Smooth muscle cell (in vitro differentiated cells): ENCODE data around the gene HMGXB4. TPM values are rescaled to one million over a fixed set of nuclear protein-coding genes. Genes with fewer than 3 reads are reported as not detected.

Experiments used
- DNase-seq: peaks from one replicate; lab custom pipeline; 2025; ENCODE audit not compliant: unreplicated experiment; lab: John Stamatoyannopoulos, UW
- H2AFZ ChIP-seq: fragments of 200-600 bp; sonication (generic); 2 replicates; pipeline ENCODE4 v1.6.0; 2016; ENCODE audit warnings: antibody characterized with exemption, low read depth, mild to moderate bottlenecking
- H3F3A ChIP-seq: fragments of 200-600 bp; sonication (generic); 2 replicates; pipeline ENCODE4 v1.6.0; 2017; ENCODE audit warnings: antibody characterized with exemption, low read depth
- H3K27ac ChIP-seq: fragments of 200-600 bp; sonication (generic); 2 replicates; pipeline ENCODE4 v1.5.1; 2016; ENCODE audit warnings: low read depth, mild to moderate bottlenecking
- H3K27me3 ChIP-seq: fragments of 200-600 bp; sonication (generic); 2 replicates; pipeline ENCODE4 v1.6.1; 2016; ENCODE audit warnings: low read depth, mild to moderate bottlenecking
- H3K36me3 ChIP-seq: fragments of 200-600 bp; sonication (generic); 2 replicates; pipeline ENCODE4 v1.5.1; 2016; ENCODE audit warnings: low read depth
- H3K4me1 ChIP-seq: fragments of 200-600 bp; sonication (generic); 2 replicates; pipeline ENCODE4 v1.5.1; 2016; ENCODE audit warnings: low read depth
- H3K4me2 ChIP-seq: fragments of 200-600 bp; sonication (generic); 2 replicates; pipeline ENCODE4 v1.6.0; 2016; ENCODE audit warnings: mild to moderate bottlenecking
- H3K4me3 ChIP-seq: fragments of 200-600 bp; sonication (generic); 2 replicates; pipeline ENCODE4 v1.5.1; 2016; ENCODE audit warnings: mild to moderate bottlenecking
- H3K79me2 ChIP-seq: fragments of 200-600 bp; sonication (generic); 2 replicates; pipeline ENCODE4 v1.6.0; 2016; ENCODE audit warnings: low read depth, mild to moderate bottlenecking
- H3K9ac ChIP-seq: fragments of 200-600 bp; sonication (generic); 2 replicates; pipeline ENCODE4 v1.6.0; 2016; ENCODE audit warnings: low read depth
- H3K9me3 ChIP-seq: fragments of 200-600 bp; sonication (generic); replicated peaks from 2 replicates; pipeline ENCODE4 v1.5.1; 2016; ENCODE audit warnings: low read depth
- H4K20me1 ChIP-seq: fragments of 200-600 bp; sonication (generic); 2 replicates; pipeline ENCODE4 v1.6.0; 2016; ENCODE audit warnings: low read depth
- CTCF ChIP-seq: fragments of 200-600 bp; sonication (generic); IDR thresholded peaks from 2 replicates; pipeline ENCODE4 v1.5.1; 2017; ENCODE audit warnings: borderline replicate concordance, mild to moderate bottlenecking, antibody characterized with exemption; ENCODE audit not compliant: insufficient read depth, poor library complexity, severe bottlenecking
- WGBS: methylation state at CpG from one replicate; pipeline ENCODE4 v1.1.7; 2016; ENCODE audit warnings: low lambda C conversion rate; 5-methylcytosine and 5-hydroxymethylcytosine counted together
- polyA plus RNA-seq: library from polyadenylated mRNA; unstranded; fragments of >200 nt; fragmentation: Nextera tagmentation; extraction: Ambion mirVana; gene quantifications from 2 replicates; pipeline ENCODE4 v1.2.1, GENCODE V29; 2016
- total RNA-seq: library from RNA; depleted of rRNA; stranded (reverse); fragments of >200 nt; gene quantifications from 2 replicates; pipeline ENCODE4 v1.2.3, GENCODE V29; 2014

The HMGXB4 gene
- total and polyA plus RNA-seq, 2 experiments from 2014 or later = 28.2 to 34.1 TPM

- no peak for TF ChIP-seq CTCF
- H3K27me3 ChIP-seq = peaks cover 8% of the 10 kb centered on the region
- H3K36me3 ChIP-seq = no peaks in the 10 kb centered on the region
- H2AFZ ChIP-seq = no peak overlapping the region
- no peak for DNase-seq
- no peak overlapping the region for H3K9ac ChIP-seq
- no peak overlapping the region for H3K4me3 ChIP-seq
- H3K27ac ChIP-seq = no peak overlapping the region
- no peak overlapping the region for H3K4me2 ChIP-seq
- H4K20me1 ChIP-seq = no peaks in the 10 kb centered on the region
- no peaks in the 10 kb centered on the region for H3K79me2 ChIP-seq
- no peaks in the 10 kb centered on the region for H3F3A ChIP-seq
- no peaks in the 10 kb centered on the region for H3K9me3 ChIP-seq
- WGBS = 90% methylated on average over 4 of the region's 4 CpGs
- H3K4me1 ChIP-seq = no peaks in the 10 kb centered on the region
These were observed 32.3 kb upstream of the HMGXB4 start for GRCh38 chr22:35225010-35225409.

- 70% methylated on average over 5 of the region's 5 CpGs for WGBS
- no peaks in the 10 kb centered on the region for H3K36me3 ChIP-seq
These were observed 30.2 kb upstream of the HMGXB4 start for GRCh38 chr22:35226958-35227647.

GRCh38 chr22:35229865-35230264, 27.4 kb upstream of the HMGXB4 start:
- Histone ChIP-seq H3K79me2 (no peaks in the 10 kb centered on the region), H2AFZ (no peak overlapping the region), H3K9me3 (no peaks in the 10 kb centered on the region), H3K4me2 (no peak overlapping the region), H3K9ac (no peak overlapping the region), H4K20me1 (no peaks in the 10 kb centered on the region), H3K4me1 (no peaks in the 10 kb centered on the region), H3K27ac (no peak overlapping the region), H3K4me3 (no peak overlapping the region), H3F3A (no peaks in the 10 kb centered on the region), H3K27me3 (peaks cover 28% of the 10 kb centered on the region), H3K36me3 (no peaks in the 10 kb centered on the region)
- TF ChIP-seq CTCF = no peak
- WGBS = 83% methylated on average over 7 of the region's 7 CpGs
- no peak for DNase-seq

More at GRCh38 chr22:35226958-35227647, 30.2 kb upstream of the HMGXB4 start:
- no peak for TF ChIP-seq CTCF
- Histone ChIP-seq H3K9me3 (no peaks in the 10 kb centered on the region), H3K9ac (no peak overlapping the region), H3F3A (no peaks in the 10 kb centered on the region), H3K4me1 (no peaks in the 10 kb centered on the region), H2AFZ (no peak overlapping the region), H4K20me1 (no peaks in the 10 kb centered on the region), H3K4me2 (no peak overlapping the region), H3K4me3 (no peak overlapping the region), H3K27me3 (peaks cover 17% of the 10 kb centered on the region), H3K27ac (no peak overlapping the region), H3K79me2 (no peaks in the 10 kb centered on the region)
- DNase-seq = no peak

GRCh38 chr22:35230417-35230816, 26.9 kb upstream of the HMGXB4 start:
- no peak for TF ChIP-seq CTCF
- no peaks in the 10 kb centered on the region for H3K4me1 ChIP-seq

More at GRCh38 chr22:35230417-35230816, 26.9 kb upstream of the HMGXB4 start:
- Histone ChIP-seq H3K4me2 (no peak overlapping the region), H3K9me3 (no peaks in the 10 kb centered on the region), H4K20me1 (no peaks in the 10 kb centered on the region), H3K4me3 (no peak overlapping the region), H3K27ac (no peak overlapping the region), H2AFZ (no peak overlapping the region), H3K79me2 (no peaks in the 10 kb centered on the region), H3K27me3 (peaks cover 32% of the 10 kb centered on the region), H3K36me3 (no peaks in the 10 kb centered on the region), H3K9ac (no peak overlapping the region), H3F3A (no peaks in the 10 kb centered on the region)
- DNase-seq = no peak
